Measurements from ENCODE around the gene ENTPD1.

DNA sequence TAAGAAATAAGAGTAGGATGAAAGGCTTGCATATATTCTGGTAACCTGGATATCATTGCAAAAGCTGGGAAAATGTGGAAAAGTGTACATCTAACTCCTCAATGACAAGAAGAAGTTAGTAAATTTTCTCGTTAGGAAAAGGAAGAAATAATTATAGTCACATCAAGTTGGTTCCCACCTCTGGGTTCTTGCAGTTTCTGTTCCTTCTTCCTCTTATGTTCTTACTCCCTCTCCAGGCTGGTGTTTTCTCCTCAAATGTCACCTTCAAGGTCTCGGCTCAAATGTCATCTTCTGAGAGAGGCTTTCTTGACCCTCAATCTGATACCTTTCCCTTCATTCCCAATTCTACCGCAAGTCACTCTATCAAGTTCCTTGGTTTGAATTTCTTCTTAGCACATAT lies 64.4 kb downstream of the ENTPD1 start:
- TF ChIP-seq, protein P1, sequence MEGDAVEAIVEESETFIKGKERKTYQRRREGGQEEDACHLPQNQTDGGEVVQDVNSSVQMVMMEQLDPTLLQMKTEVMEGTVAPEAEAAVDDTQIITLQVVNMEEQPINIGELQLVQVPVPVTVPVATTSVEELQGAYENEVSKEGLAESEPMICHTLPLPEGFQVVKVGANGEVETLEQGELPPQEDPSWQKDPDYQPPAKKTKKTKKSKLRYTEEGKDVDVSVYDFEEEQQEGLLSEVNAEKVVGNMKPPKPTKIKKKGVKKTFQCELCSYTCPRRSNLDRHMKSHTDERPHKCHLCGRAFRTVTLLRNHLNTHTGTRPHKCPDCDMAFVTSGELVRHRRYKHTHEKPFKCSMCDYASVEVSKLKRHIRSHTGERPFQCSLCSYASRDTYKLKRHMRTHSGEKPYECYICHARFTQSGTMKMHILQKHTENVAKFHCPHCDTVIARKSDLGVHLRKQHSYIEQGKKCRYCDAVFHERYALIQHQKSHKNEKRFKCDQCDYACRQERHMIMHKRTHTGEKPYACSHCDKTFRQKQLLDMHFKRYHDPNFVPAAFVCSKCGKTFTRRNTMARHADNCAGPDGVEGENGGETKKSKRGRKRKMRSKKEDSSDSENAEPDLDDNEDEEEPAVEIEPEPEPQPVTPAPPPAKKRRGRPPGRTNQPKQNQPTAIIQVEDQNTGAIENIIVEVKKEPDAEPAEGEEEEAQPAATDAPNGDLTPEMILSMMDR (IDR thresholded peaks at IDR 0.05) = no peak
- TF ChIP-seq EZH2 (IDR thresholded peaks at IDR 0.05) (no peak), EZH2phosphoT487 (IDR thresholded peaks at IDR 0.05) (no peak)

All from neural progenitor cell (in vitro differentiated cells).